HG03521 (cell line): ENCODE data around the gene TTLL8.

Source experiments
- ATAC-seq: cut with Tn5 transposase; IDR thresholded peaks from one replicate; pipeline ENCODE4 v1.9.1; 2021; ENCODE audit warnings: mild to moderate bottlenecking, moderate library complexity; ENCODE audit not compliant: unreplicated experiment

Gene TTLL8

DNA sequence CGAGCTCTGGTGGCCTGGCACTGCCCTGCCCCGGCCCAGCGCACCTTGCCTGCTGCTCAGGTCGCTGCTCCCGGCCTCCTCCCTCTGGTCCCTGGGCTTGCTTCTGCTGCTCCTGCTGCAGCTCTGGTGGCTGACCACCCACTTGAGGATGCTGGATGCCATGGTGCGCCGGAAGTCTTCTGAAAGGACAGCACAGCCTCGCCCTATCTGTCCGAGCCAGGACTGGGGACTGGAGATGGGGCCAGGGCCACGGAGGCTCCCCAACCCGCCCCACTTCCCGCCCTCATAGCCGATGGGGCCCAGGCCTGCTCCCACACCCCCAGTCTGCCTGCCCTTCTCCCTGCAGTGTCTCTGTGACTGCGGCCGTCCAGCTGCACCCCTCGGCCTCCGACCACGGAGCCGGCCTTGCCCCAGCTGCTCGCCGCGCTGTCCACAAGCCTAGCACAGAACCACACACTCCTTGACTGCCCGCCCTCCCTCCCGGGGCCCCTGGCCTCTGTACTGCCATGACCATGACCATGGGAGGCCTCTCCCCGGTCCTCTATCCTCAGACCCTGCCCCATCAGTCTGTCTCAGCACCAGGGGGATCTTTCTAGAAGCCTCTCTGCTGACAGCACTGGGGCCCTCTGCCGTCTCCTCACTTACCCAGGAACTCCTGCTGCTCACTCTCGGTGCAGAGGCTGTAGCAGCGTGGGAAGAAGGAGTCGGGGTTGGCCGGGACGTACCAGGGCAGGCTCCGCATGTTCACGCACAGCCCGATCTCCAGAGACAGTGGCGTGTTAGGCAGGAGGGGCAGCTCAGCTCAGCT, 12.7 kb downstream of the TTLL8 start:
- ATAC-seq, result no peak

DNA sequence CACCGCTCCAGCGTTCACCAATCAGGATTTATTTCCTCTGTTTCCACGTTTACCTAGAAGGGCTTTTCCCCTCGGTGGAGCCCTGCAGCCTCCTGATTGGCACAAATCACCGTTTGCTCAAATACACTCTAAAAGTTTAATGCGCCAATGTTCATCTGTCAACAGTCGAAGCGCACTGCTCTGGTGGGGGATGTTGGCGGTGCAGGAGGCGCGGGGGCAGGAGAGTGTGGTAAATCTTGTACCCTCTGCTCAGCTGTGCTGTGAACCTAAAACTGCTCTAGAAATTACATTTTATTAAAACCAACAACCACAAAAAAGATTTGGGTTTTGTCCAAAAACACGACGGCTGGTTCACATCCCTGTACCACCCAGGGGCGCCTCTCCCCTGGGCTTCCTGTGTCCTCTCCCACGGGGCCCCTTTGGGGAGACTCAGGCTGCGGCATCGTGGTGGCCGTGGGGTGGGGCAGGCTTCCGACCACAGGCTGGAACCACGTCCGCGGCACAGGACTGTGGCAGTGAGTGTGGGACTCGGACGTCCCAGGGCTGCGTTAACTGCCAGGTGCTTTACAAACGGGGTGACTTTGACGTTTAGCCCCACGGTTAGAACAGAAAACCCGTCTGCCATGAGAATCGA, 13.5 kb downstream of the TTLL8 start:
- no peak for ATAC-seq

DNA sequence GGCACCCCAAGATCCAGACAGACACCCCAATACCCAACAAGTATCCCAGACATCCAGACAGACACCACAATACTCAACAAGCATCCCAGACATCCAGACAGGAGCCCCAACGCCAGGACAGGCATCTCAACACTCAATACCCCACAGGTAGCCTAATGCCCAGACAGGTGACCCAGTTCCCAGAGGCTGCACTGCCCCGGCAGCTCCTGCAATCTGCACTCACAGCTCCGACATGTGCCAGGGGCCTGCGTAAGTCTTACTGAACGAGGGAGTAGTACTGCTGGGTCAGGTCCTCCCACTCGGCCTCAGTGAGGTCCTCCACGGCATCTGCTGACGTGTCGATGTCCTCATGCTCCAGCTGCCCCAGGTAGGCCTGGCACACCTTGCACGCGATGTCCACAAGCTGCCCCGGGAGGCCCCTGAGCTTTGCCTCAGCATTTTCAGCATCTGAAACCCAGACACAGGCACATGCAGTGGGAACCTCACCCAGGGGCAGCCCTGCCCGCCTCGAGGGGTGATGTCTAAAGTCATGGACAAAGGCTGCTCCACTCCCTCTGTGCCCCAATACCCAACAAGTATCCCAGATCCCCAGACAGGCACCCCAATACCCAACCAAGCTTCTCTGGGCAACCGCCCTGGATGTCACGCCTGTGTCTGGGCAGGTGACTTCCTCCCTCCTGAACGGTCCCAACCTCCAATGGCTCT, 16.6 kb downstream of the TTLL8 start:
- no peak for ATAC-seq

DNA sequence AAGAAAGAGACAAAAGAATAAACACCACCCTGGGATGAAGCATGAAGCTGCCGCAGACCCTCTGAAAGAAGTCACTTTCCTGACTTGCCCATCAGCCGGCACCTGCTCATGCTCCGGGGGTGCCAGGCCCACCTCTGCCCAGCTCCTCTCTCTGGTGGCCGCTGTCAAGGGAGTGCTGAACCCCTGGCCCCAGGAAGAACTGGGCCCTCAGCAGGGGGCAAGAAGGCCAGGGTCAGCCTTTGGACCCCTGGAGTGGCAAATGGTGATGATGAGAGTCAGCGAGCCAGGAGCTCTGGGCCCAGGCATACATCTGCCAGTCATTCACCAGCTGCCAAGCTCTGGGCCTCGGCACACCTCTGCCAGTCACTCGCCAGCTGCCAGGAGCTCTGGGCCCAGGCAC, 17.4 kb downstream of the TTLL8 start:
- ATAC-seq, result no peak

DNA sequence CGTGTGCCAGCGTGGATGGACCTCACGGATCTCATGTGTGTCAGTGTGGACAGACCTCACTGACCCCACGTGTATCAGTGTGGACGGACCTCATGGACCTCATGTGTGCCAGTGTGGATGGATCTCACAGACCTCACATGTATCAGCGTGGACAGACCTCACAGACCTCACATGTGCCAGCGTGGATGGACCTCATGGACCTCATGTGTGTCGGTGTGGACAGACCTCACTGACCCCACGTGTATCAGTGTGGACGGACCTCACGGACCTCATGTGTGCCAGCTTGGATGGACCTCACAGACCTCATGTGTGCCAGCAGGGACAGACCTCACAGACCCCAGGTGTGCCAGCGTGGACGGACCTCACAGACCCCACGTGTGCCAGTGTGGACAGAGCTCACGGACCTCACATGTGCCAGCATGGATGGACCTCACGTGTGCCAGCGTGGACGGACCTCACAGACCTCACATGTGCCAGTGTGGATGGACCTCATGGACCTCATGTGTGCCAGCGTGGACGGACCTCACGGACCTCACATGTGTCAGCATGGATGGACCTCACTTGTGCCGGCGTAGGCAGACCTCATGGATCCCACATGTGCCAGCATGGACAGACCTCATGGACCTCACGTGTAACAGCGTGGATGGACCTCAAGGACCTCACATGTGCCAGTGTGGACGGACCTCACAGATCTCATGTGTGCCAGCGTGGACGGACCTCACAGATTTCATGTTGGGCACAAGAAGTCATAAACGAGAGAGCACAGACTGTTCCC, 18.2 kb downstream of the TTLL8 start:
- ATAC-seq, result no peak

DNA sequence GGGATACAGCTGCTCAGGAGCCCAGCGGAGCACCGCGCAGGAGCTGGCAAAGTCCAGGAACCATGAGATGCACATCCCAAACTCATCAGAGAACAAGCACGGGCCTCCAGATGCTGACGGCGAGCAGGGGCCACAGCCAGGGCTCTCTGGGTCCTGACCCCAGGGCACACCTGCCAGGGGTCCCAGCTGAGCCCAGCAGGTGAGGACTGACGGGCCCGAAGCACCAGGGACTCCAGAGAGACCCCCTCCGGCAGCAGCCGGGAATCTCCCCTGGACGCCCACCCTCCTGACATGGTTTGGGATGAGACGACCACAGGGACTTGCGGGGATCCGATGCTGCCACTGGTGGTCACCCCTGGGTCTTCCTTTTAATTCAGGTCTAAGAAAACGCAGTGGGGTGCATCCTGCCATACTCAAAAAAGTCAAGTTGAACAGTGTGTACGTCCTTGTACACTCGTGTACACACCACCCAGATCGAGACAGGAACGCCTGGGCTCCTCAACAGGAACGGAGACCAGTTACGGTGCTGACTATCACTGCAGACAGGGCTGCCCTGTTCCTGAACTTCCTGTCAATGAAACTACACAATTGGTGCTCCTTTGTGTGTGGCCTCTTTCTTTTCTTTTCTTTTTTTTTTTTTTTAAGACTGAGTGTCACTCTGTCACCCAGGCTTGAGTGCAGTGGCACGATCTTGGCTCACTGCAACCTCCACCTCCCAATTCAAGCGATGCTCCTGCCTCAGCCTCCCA, 21.9 kb downstream of the TTLL8 start:
- ATAC-seq, result no peak

DNA sequence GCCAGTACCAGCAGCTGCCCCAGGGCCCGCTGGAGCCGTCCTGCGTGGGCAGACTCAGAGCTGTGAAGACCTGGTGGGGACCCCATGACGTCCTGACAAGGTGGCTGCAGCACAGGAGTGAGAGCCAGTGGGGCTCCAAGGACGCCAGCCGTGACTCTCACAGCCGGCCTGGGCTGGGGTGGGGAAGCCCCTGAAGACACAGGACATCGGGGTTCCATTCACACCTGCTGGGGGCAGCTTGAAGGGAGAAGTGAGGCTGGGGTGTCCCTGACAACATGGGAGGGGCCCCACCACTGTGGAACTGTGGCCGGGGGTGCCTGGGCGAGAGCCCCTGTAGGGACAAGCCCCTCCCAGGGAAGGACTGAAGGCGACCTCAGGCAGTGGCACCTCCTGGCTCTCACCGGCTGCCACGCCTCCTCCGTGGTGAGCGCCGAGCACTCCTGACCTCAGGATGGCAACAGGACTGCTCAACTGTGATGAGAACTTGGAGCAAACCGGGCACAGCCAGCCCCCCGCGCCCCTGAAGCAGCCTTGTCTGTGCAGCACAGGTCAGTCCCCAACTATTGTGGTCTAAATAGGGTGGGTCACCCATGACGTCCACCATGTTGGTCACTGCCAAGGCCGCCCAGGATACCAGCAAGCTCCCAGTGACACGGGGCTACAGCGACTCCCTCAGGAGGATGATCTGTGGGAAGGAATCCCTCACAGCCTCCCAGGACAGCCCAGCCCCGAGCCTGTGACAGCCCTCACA, 22.8 kb downstream of the TTLL8 start:
- no peak for ATAC-seq

DNA sequence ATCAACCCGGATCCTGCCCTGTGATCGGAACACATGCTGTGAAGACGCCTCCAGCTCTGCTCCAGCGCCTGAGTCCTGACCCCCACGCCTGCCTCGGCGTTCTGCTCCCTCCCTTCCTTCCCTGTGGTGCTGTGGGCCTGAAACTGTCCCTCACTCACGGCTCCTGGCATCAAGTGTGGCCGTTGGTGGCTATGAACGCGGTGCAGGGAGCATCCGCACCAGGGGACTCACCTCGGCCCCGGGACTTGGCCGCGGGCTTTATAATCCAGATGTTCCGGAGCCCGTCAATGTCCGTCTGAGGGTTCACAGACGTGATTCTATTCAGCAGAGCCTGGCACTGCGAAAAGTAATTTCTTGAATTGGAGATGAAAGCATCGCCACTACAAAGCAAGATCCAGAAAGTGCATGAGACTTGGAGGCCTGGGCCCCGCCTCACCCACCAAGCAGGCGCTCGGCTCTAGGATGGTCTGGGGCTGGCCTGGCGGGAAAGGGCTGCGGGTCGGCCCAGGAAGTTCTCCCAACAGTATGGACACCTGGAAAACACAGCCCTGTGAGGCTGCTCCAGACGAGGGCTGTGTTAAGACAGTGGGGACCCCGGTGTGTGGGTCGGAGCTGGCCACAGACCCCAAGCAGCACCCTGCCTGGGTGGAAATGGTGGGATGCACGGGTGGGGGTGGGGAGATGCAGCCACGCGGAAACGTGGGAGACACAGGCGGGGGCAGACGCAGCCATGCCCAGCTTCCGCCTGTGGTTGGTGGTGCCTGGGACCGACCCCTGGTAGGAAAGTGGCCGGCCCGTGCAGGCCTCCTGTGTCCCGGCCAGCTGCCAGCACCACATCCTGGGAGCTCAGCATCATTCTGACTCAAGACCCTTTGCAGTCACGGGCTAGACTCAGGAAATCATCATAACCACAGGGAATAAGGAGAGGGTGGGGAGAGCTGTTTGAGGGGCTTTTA, 23.7 kb downstream of the TTLL8 start:
- ATAC-seq, result no peak

DNA sequence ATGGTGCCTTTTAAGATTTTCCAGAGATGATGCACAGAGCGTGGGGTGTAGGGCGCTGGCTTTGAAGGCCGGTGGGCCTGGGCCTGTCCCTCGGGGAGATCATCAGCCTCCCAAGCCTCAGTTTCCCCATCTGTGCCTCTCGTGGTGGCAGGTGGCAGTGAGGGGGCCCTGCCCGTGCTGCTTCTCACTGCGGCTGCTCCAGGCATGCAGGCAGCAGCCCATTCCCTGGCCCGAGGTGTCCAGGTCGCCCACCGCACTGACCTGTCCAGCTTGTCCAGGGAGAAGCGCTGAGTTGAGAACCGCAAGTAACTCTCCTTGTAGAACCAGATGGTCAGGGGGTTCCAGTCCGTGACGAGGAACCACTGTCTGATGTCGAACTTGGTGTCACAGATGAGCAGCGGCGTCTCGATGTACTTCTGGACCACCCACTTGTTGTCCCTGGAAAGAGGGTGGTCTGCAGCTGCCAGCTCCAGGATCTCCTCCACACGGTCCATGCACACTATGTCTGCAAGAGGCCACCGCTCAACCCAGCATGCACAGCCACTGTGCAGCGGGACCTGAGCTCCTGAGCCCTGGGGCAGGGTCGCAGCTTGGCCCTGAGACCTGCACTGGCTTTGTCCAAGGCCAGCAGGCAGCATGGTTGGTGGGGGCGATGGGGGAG, 25.0 kb downstream of the TTLL8 start:
- no peak for ATAC-seq

DNA sequence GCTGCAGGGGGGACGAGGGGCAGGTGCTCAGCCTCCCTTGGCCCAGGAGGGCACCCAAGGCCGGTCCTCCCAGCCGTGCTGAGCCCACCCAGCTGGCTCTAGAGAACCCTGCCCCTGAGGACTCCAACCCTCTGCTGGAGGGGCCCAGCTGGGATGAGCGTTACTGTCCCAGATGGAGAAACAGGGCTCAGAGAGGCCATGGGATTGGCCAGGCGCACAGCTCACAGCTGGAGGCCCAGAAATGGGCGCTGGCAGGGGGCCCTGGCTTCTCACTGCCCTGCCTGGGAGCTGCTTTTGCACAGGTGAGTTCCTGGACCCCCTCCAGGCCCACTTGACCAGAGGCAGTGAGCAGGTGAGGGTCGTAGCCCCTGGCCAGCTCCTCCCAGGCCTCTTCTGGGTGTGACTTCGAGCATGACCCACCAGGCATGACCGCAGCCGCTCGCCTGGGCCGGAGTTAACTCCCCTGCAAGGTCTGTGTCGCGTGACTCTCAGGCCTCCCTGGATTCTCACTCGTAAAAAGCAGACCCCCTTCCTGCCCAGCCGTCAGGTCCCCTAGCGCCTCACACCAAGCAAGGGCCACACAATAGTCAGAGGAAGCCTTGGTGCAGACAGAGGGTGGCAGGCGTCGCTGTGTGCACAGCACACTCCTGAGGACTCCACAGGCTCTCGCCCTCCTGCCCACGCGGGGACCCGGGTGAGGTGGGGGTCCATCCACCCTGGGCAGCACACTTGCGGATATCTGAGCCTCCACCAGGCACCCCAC, 25.8 kb downstream of the TTLL8 start:
- ATAC-seq, result no peak

DNA sequence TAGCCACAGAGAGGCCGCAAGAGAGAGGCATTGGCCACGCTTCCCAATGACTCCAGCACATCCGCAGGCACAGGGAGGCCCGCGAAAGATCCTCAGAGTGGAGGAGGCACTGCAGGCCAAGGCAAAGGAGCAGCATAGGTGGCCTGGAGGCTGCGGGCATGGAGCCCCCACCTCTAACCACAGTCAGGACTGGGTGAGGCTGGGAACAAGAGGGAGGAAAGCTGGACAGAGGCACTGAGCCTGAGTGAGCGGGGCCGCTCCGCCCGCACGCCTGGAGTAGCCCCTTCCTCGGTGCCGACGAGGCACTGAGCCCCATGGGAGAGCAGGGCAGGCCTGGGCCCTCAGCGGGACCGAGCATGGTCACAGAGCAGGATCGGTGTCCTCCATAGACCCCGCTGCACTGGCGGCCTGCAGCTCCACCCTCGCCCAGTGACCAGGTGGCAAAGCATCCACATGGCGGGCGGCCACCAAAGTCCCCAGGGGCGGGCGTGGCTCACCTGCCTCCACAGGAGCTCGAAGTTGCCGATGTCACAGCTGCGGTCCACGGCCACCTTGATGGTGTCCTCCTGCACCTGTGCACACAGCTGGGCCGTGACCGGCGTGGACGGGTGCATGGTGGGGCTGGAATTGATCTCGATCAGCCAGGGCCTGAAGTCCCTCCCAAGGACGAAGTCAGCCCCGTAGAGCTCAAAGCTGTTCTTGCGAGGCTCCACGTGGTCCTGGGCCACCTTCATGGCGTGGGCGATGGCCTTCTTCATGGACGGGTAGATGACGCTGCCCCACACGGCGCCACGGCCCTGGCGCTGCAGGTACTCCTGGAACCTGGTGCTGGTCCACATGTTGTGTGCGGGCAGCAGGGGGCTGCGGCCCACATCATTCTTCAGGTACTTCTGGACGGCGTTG, 26.7 kb downstream of the TTLL8 start:
- no peak for ATAC-seq

DNA sequence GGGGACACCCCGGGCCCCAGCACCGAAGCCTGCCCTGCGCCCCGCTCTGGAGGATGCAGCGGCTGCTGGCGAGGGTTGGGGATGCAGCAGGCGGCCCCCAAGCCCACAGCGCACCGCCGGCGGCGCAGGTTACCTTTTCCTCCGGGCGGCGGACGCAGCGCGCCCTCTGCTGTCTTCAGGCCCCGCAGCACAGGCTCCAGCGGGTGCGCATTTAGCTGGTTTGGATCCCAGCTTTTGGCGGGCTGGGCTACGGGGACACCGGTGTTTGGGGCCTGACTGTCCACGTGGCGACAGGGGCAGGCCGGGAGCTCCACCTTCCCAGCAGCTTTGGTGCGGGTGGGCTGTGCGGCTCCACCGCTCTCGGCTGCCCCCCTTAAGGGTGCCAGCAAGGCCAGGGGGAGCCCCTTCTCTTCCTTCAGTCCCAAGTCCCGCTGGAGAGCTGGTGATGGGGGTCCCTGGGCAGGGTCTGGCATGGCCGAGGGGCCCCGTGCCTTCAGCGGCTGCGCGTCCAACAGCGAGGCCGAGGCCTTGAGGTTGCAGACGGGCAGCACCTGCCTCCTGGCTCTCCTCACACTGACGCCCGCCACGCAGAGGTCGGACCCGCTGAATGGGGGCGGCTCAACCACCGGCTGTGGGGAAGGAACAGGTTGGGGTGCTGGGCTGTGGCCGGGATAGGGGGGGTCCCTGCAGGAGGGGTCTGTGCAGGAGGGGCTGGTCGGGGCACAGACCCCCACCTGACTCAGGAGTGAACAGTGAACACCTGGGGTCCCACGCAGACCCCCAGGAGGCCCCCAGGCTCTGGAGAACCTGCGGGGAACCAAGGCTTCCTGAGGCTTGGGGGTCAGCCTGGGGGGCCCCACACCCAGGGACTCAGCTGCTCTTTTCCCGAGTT, 27.6 kb downstream of the TTLL8 start:
- no peak for ATAC-seq

DNA sequence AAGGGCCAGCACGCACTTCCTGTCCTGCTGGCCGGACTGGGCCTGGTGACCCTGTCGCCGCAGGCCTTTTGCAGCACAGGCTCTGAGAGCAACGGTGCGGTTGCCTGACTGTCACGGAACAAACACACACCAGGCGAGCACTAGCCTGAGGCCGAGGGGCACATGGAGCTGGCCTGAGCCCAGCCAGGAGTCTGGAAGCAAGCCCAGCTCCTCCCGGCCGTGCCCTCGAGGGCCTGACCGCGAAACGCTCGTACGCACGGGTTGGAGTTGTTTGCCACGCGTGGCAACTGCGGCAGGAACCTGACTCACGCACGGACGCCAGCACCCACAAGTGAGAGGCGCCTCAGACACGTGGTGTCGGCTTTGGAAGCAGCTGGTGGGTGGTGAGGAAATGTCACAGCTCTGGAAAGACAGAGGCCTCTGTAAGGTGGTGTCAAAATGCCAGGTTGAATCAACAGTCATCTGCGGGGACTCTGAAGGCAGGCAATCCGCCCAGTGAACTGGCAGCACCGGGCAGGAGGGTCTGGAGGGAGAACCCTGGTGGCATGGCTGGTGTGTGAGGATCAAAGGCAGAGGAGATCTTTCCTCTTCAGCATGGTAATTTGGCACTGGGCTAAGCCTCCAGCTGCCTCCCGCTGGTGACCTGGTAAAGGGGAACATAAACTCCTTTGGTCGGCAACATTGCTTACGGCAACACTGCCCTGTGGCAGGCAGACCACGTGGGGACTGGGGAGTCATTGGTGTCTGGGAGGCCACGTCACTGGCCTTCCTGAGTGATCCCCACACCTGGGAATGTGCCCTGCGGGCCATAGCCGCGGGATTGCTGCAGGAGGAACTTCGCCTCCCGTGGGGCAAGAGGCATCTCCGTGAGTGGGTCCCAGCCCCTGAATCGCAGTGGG, 30.2 kb downstream of the TTLL8 start:
- ATAC-seq, result no peak

DNA sequence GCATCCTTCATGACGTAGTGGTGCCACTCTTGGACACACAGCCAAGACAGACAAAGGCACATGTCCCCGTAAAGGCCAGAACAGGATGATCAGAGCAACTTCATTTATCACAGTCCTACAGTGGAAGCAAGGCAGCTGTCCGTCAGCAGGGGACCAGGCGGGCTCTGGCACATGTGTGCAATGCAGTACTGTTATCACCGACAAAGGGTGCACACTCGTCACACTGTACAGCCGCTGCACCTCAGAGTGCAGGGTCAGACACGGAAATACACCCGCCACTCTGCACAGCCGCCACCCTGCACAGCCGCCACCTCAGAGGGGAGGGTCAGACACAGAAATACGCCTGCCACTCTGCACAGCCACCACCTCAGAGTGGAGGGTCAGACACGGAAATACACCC, 32.1 kb downstream of the TTLL8 start:
- ATAC-seq, result no peak
